ENCODE measurements around the gene NDRG4. TPM values are rescaled to one million over a fixed set of nuclear protein-coding genes. Genes with fewer than 3 reads are reported as not detected.
"Not testable (repeated sequence)": the region's sequence is repeated elsewhere in the genome, so short reads cannot be mapped to it uniquely, and the experiment has no call there.

Gene NDRG4
- total and polyA plus RNA-seq, 2 experiments from 2014 or later, result 16.3 to 32.1 TPM

- Histone ChIP-seq H3K36me3 (ENCODE audit: insufficient read depth) (no peaks in the 10 kb centered on the region), H3K27ac (ENCODE audit: low read depth) (no peak overlapping the region), H3K79me2 (replicated peaks; ENCODE audit: insufficient read depth) (no peaks in the 10 kb centered on the region), H3K4me3 (no peak overlapping the region), H3K4me1 (ENCODE audit: insufficient read depth) (no peaks in the 10 kb centered on the region; the same call in 1 of the 2 replicates), H3K27me3 (ENCODE audit: insufficient read depth) (no peaks in the 10 kb centered on the region), H4K20me1 (replicated peaks; ENCODE audit: insufficient read depth) (no peaks in the 10 kb centered on the region; the same call in 1 of the 2 replicates), H2AFZ (no peak overlapping the region), H3F3A (replicated peaks; ENCODE audit: low read depth) (no peaks in the 10 kb centered on the region), H3K9me2 (ENCODE audit: insufficient read depth) (no peaks in the 10 kb centered on the region), H3K4me2 (no peak overlapping the region)
- Mint-ChIP-seq H3K27ac (no peak overlapping the region), H3K4me3 (no peak overlapping the region), H3K36me3 (ENCODE audit: low read depth) (no peaks in the 10 kb centered on the region), H3K27me3 (ENCODE audit: insufficient read depth, low read depth, poor library complexity) (peaks cover 17% of the 10 kb centered on the region), H3K9me3 (no peaks in the 10 kb centered on the region), H3K4me1 (peaks cover 13% of the 10 kb centered on the region)
- ATAC-seq (no peak), DNase-seq (ENCODE audit: low spot score) (no peak)
- no peak for TF ChIP-seq STAT1 (IDR thresholded peaks at IDR 0.05; ENCODE audit: unreplicated experiment)
- TF ChIP-seq CREB1 (CRISPR knock-in tag; IDR thresholded peaks at IDR 0.05; ENCODE audit: low read depth), result no peak
- no peak for TF ChIP-seq ZNF114 (CRISPR knock-in tag; IDR thresholded peaks at IDR 0.05)
- no peak for TF ChIP-seq NANOG (IDR thresholded peaks at IDR 0.05; ENCODE audit: borderline replicate concordance)
Observed at GRCh38 chr16:58490065-58490464, 9.9 kb upstream of the NDRG4 start.

GRCh38 chr16:58490539-58490938 is 9.4 kb upstream of the NDRG4 start:
- H3F3A ChIP-seq (replicated peaks; ENCODE audit: low read depth); H3K27me3 ChIP-seq (ENCODE audit: insufficient read depth); ATAC-seq; H3K36me3 ChIP-seq (ENCODE audit: insufficient read depth); H4K20me1 ChIP-seq (replicated peaks; ENCODE audit: insufficient read depth); H3K36me3 Mint-ChIP-seq (ENCODE audit: low read depth); H3K27ac ChIP-seq (ENCODE audit: low read depth); H3K79me2 ChIP-seq (replicated peaks; ENCODE audit: insufficient read depth); H3K4me3 ChIP-seq; H3K4me2 ChIP-seq; DNase-seq (ENCODE audit: low spot score); H2AFZ ChIP-seq; H3K4me3 Mint-ChIP-seq; H3K9me2 ChIP-seq (ENCODE audit: insufficient read depth); H3K9me3 Mint-ChIP-seq; H3K4me1 ChIP-seq (ENCODE audit: insufficient read depth); H3K27ac Mint-ChIP-seq: not testable (repeated sequence)
- Mint-ChIP-seq H3K4me1 (peaks cover 17% of the 10 kb centered on the region), H3K27me3 (ENCODE audit: insufficient read depth, low read depth, poor library complexity) (peaks cover 19% of the 10 kb centered on the region)

- H3K9me2 ChIP-seq (ENCODE audit: insufficient read depth), result no peaks in the 10 kb centered on the region
- H4K20me1 ChIP-seq (replicated peaks; ENCODE audit: insufficient read depth), result no peaks in the 10 kb centered on the region; the same call in 1 of the 2 replicates
- Mint-ChIP-seq H3K36me3 (ENCODE audit: low read depth) (no peaks in the 10 kb centered on the region), H3K4me1 (peaks cover 28% of the 10 kb centered on the region), H3K9me3 (no peaks in the 10 kb centered on the region; the same call in 2 of the 3 replicates), H3K4me3 (no peak overlapping the region), H3K27me3 (ENCODE audit: insufficient read depth, low read depth, poor library complexity) (peaks cover 24% of the 10 kb centered on the region), H3K27ac (no peak overlapping the region)
- no peak overlapping the region for H3K27ac ChIP-seq (ENCODE audit: low read depth)
- H3K4me3 ChIP-seq, result no peak overlapping the region
- DNase-seq (ENCODE audit: low spot score) (no peak), ATAC-seq (no peak)
- no peak overlapping the region for H2AFZ ChIP-seq
- no peak overlapping the region for H3K4me2 ChIP-seq
- H3K27me3 ChIP-seq (ENCODE audit: insufficient read depth), result no peaks in the 10 kb centered on the region
- H3K79me2 ChIP-seq (replicated peaks; ENCODE audit: insufficient read depth), result no peaks in the 10 kb centered on the region
- H3K36me3 ChIP-seq (ENCODE audit: insufficient read depth), result no peaks in the 10 kb centered on the region
- H3F3A ChIP-seq (replicated peaks; ENCODE audit: low read depth), result no peaks in the 10 kb centered on the region
- no peaks in the 10 kb centered on the region; the same call in 1 of the 2 replicates for H3K4me1 ChIP-seq (ENCODE audit: insufficient read depth)
- TF ChIP-seq NANOG (IDR thresholded peaks at IDR 0.05; ENCODE audit: borderline replicate concordance) (no peak), STAT1 (IDR thresholded peaks at IDR 0.05; ENCODE audit: unreplicated experiment) (no peak), EZH2 (IDR thresholded peaks at IDR 0.05; ENCODE audit: low read depth, unreplicated experiment) (no peak), ZNF331 (CRISPR knock-in tag; IDR thresholded peaks at IDR 0.05; ENCODE audit: low read depth) (no peak), ZNF114 (CRISPR knock-in tag; IDR thresholded peaks at IDR 0.05) (no peak), POLR2AphosphoS5 (IDR thresholded peaks at IDR 0.05; ENCODE audit: low read depth) (no peak), CTCF (conservative IDR thresholded peaks at IDR 0.05; ENCODE audit: low read depth in 2 of 2) (no peak), EZH2phosphoT487 (IDR thresholded peaks at IDR 0.05; ENCODE audit: unreplicated experiment) (no peak), ZNF462 (CRISPR knock-in tag; IDR thresholded peaks at IDR 0.05) (no peak)
Observed at GRCh38 chr16:58492066-58492465, 7.9 kb upstream of the NDRG4 start.
